GM19395 (cell line): ENCODE data around the gene FGF4.

ENCODE experiments used
- ATAC-seq: cut with Tn5 transposase; IDR thresholded peaks from one replicate; pipeline ENCODE4 v1.9.1; 2021; ENCODE audit warnings: mild to moderate bottlenecking, moderate library complexity; ENCODE audit not compliant: unreplicated experiment

FGF4 gene

DNA sequence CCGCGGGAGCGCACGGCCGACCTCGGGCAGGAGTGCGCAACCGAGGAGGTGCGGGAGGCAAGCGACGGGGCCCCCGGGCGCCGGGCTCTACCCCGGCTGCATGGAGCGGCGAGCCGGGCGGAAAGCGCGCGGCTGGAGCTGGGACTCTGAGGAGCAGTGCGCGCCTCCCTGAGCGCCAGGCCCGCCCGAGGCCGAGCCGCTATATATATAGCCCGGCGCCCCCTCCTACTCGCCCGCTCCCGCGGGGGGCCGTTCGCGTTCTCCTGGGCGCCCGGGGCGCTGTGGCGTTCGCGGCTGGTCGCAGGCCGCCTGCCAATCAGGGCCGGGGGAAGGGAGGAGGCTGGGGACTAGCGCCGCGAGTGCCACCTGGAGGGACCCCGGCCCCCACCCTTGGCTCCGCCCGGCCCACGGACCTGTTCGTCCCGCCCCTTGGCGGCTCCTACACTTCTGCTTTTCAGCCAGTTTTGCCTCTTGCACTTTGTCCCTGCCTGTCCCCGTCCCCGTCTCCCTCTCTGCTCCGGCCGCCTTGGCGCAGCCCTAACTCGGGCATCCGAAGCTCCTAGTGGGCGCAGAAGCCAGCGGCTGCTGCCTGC, at the start of gene FGF4:
Gene FGF4 (minus strand): TSS at position 179 of the 593 bp plus-strand sequence. CDS start 257 bp downstream, outside the sequence.
- no peak for ATAC-seq

- ATAC-seq = no peak
Measured at GRCh38 chr11:69823641-69824265, 48.6 kb upstream of the FGF4 start.

DNA sequence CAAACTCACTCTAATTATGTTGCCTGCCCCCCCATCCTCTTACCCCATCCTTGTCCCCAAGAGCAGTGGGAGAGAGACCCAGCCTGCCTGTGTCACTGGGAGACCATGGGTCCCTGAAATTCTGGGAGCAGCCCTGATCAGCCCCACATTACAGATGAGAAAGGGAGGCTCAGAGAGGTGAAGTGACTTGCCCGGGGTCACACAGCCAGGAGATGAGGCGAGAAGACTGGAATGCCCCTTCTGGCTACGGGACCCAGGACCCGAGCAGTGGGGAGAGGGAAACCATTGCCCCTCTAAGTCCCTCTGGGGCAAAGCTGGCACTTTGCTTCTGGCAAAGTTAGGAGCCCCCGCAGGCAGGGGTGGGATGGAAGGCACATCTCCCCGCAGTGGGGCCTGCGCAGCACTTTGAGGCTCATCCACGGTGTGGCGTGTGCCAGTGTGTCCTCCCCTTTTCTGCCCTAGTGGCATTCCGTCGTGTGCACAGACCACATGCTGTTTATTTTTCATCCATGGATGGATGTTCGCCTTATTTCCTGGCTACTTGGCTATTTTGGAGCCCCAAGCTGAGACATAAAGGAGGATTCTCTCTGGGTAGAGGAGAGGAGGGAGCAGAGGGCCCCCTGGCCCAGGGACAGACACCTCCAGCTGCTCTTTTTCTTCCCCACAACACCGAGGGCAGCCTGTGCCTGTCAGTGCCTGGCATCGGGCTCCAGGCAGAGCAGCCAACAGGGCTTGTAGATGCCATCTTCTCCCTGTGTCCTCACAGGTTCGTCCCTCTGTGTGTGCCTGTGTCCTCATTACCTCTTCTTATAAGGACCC, 47.7 kb upstream of the FGF4 start:
- ATAC-seq = no peak

DNA sequence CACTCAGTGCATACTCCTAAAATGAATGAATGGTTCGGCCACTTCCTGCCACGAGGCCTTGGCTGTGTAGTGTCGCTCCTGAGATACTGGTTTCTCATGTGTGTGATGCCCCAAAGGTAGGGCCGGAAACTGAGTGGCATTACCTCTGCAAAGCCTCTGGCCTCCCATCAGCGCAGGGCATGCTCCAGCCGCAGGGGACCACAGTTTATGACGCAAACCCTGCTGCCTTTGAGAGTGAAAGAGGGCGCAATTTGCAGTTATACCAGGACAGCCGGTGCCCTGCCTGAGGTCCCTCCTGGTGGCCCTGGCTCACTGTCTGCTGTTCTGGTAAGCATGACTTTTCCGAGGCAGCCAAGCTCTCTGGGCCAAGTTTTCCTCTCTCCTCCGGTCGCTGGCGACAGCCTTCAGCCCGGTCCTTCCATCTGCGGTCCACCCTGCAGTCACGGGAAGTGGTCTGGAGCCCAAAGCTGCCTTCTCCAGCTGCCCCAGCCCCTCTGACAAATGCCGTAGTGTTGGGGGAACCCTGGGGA, 46.4 kb upstream of the FGF4 start:
- ATAC-seq = no peak

GRCh38 chr11:69820441-69820840, 45.3 kb upstream of the FGF4 start:
- no peak for ATAC-seq

DNA sequence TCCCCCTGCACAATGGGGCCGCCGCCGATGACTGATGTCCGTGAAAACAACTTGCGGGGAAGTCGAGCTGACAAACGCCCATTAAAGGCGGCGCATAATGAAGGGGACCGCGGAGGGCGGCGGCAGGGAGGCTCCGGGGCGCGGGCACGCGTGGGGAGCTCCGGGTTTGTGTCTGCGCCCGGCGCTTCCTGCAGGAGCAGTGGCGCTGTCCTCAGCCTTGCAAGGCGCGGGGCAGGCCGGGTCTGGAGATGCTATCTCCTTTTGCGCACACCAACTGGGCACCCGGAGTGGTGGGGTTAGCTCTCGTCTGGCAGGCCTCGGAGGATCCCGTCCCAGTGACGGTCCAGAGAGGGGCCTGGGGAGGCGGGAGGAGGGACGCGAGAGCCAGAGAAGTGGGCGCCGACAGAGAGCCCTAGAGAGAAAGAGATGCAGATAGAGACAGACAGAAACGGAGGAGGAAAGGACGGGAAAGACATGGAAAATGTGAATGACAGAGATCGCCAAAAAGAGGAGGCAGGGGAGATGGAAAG, 44.5 kb upstream of the FGF4 start:
- no peak for ATAC-seq

DNA sequence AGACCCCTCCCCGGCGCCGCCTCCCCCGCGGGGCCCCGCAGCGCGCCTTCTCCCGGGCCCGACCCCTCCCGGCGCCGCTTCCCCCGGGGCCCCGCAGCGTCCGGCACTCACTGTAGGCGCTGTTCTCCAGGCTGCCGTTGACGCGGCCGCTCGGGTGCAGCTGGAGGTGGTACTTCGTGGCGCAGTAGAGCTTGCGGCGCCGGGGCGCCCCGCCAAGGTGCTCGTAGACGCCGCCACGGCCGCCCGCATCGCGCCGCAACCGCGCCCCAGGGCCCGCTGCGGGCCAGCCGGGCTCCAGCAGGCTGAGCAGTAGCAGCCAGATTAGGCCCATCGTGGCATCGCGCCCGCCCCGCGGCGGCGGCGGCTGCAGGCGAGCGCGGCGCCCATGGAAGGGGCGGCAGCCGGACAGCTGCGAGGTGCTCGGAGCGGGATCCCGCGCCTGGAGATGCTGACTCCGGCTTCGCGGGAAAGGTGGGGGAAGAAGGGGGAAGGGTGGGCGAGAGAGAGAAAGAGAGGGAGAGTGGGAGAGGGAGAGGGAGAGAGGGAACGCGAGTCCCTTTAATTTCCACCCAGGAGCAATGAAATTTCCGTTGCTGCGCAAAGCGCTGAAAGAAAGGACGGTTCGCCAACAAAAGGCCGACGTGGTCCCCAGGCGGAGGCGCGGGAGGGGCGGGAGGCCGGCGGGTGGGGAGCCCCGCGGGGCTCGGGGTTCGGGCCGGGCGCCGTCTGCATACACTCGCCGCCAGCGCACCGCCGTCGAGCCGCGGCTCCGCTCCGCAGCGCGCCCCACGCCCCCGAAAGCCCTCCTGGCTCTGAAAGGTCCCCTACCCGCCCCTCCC, 43.7 kb upstream of the FGF4 start, which contains the start of gene FGF3:
Gene FGF3 (minus strand): TSS at position 814 of the 839 bp plus-strand sequence. CDS start 483 bp downstream, at position 331.
- ATAC-seq = no peak

GRCh38 chr11:69818231-69818602, 43.1 kb upstream of the FGF4 start:
- ATAC-seq = no peak

DNA sequence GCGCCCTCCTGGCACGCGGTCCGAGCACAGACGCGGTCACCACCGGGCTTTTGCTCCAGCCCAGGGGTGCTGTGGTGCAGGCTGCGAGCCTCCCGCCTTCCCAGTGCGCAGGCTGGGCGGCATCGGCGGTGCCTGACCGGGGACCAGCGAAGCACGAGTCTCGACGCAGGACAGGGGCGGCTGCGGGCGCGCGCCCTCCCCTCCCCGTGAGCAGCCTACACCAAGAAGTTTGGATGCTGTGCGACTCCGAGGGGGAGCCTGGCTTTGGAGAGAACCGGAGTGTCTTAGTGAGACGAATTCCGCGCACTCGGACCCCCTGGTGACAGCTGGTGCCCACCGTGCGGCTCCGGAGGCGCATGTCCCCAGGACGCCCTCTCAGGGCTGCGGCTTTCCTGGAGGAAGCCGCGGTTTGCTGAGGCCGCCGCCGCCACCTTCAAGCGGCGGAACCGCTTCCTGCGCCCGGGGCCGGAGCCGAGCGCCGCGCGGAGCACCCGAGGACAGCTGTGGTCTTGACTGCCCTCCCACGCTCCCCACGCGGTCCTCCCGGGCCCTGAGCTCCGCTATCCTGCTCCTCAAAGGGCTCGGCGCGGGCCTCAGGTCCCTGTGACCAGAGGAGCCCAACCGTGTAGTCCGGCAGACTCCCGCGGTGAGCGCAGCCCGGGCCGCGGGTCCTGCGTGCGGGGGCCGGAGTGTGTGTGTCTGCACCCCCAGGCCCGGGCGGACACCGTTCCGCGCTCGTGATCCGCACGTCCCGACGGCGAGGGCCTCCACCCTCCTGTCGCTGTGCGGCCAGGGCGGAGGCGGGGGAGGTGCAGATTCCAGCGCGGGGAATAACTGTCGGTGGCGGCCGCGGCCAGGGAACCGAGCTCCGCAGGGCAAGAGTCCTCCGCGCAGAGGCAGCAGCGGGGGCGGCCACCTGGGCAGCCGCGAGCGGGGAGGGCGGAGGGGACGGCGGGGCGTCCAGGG, 42.4 kb upstream of the FGF4 start:
- no peak for ATAC-seq

DNA sequence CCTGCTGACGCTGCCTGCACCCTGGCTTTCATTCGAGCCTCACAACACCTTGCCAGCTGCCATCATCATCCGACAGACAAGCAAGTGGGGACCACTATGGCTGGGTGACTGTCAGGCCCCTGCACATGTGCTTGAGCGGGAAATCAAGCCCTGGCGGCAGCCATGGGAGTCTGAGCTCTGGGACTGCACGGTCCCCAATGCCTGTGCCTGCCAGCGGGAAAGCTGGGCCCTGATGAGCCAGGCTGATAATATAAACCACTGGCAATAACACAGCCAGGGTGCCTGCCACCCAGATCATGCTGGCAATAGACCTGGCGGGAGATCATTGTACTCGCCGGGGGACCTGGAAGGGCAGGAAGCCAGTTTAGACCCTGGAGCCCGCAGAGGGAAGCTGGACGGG, 41.5 kb upstream of the FGF4 start:
- no peak for ATAC-seq

GRCh38 chr11:69815973-69816372, 40.8 kb upstream of the FGF4 start:
- no peak for ATAC-seq

- no peak for ATAC-seq
Measured at GRCh38 chr11:69814902-69815301, 39.8 kb upstream of the FGF4 start.

GRCh38 chr11:69814411-69814810, 39.3 kb upstream of the FGF4 start:
- no peak for ATAC-seq

- no peak for ATAC-seq
Measured at GRCh38 chr11:69813839-69814238, 38.7 kb upstream of the FGF4 start.

DNA sequence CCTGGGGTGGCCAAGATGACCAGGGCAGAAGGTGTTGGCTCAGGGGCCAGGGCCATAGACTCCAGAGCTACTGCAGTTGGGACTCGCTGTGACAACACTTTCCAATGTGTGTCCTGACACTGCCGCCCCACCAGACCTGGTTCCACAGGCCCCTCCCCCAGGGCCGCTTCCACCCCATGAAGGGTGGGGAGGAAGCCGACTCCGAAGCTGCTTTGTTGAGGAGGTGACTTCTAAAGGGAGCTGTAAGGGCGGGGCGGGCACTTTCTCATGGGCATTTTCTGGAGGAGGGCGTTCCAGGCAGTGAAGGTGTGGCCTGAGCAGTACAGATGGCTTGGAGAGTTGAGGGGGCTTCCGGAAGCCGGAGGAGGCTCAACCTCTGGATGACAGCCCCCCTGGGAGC, 37.8 kb upstream of the FGF4 start:
- no peak for ATAC-seq

DNA sequence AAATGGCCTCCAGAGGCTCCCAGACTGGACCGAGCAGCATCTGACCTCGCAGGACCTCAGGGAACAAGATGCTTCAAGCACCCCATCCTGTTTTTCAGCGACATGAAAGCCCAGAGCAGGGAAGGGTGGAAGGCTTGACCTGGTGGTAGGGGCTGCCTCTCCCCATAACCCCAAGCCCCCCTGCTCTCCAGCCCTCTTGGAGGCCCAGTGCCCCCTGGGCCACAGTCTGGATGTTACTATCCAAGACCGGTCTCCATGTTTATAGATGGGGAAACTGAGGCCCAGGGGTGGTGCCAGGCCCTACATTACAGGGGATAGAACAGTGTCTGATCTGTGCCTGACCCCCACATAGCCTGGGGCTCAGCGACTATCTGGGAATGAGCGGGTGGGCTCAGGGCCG, 37.1 kb upstream of the FGF4 start:
- ATAC-seq = no peak

DNA sequence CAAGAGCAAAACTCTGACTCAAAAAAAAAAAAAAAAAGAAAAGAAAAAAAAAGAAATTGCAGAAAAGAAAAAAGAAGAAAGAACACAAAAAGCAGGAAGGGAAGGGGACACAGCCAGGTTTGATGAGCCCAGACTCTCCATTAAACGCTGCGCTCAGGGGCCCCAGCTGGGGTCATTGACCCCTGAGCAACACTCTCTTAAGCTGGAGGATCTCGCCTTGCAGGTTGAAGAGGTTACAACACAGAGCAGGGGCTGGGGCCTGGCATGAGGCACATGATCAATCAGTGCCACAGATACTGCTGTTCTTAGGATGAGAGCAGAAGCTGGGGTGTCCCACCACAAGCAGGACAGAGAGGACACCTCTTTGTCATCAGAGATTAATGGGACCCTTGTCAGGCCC, 36.3 kb upstream of the FGF4 start:
- no peak for ATAC-seq

DNA sequence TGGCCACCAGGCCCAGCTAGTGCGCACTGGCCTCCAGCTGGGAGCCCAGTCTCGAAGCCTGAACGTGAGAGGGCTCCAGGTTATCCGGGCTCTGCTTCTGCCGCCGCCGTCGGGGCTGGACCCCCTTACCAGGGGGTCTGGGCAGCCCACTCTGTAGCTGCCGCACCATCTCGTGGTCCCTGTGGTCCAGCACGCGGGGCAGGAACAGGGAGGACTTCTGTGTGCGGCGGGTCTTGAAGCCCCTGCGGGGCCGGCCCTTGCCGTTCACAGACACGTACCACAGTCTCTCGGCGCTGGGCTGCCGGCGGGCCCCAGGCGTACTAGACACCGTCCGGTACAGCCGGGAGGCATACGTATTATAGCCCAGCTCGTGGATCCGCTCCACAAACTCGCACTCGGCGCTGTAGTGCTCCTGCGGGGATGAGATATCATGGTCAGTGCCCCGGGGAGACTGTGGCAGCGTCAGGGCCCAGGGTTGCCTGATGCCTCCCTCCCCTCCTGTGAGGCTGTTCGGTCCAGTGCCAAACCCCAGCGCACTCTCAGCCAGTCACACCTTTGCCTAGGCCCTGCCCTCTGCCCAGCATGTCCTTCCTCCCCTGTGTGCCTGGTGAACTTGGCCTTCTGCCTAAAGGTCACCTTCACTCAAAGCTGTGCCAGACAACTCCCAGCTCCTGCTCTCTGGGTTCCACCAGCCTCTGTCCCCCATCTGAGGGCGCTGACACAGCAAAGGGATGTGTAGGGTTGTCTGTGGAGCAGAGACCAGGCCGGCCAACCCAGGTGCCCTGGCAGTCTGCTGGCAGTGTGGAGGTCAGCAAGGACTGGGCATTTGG, 35.4 kb upstream of the FGF4 start:
- no peak for ATAC-seq

- no peak for ATAC-seq
Measured at GRCh38 chr11:69808667-69809086, 33.5 kb upstream of the FGF4 start.
